Measurements from ENCODE around the gene SPAG4. TPM values are rescaled to one million over a fixed set of nuclear protein-coding genes. Genes with fewer than 3 reads are reported as not detected.

The SPAG4 gene
- total RNA-seq, 1 experiment from 2014 or later: 0.67 TPM

DNA sequence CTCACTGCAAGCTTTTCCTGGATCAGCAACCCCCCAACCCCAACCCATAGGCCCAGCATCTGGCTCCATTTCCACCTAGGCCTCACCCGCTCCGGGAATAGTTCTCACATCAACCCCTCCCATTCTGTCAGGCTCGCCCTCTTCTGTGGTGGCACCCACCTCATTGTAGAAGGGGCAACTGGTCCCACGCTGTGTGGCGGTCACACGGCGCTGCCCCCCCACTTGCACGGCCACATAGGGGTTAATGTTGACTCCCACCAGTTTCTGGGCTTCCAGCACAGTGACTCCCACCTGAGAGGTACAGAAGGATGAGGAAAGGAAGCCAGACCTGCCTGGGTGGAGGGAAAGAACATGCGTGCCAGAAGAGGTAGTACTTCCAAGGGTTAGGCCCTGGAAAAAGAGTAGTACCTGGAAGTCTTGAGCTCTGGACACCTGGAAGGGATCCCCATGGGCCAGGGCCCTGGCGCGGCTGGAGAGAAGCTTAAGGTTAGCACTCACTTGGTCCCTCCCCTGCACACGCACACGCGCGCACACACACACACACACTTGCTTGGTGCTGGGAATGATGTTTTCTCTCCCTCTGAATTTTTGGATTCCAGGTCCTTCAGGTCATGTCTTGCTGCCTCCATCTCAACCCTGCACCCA is 12.7 kb upstream of the SPAG4 start:
- BruUV-seq (replicated peaks): no TSS peak
- no peaks in the 10 kb centered on the region for H3K36me3 ChIP-seq (ENCODE audit: insufficient read depth, low read length, poor library complexity, severe bottlenecking)
- DNase-seq (ENCODE audit: low spot score): no peak
- peaks cover 3% of the 10 kb centered on the region for H3K27me3 ChIP-seq (replicated peaks; ENCODE audit: insufficient read depth, low read depth, low read length, poor library complexity)
- intact Hi-C loops (cut with micrococcal nuclease; ENCODE audit: unreplicated experiment): no loop called here
- TF ChIP-seq, protein P1, sequence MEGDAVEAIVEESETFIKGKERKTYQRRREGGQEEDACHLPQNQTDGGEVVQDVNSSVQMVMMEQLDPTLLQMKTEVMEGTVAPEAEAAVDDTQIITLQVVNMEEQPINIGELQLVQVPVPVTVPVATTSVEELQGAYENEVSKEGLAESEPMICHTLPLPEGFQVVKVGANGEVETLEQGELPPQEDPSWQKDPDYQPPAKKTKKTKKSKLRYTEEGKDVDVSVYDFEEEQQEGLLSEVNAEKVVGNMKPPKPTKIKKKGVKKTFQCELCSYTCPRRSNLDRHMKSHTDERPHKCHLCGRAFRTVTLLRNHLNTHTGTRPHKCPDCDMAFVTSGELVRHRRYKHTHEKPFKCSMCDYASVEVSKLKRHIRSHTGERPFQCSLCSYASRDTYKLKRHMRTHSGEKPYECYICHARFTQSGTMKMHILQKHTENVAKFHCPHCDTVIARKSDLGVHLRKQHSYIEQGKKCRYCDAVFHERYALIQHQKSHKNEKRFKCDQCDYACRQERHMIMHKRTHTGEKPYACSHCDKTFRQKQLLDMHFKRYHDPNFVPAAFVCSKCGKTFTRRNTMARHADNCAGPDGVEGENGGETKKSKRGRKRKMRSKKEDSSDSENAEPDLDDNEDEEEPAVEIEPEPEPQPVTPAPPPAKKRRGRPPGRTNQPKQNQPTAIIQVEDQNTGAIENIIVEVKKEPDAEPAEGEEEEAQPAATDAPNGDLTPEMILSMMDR (conservative IDR thresholded peaks at IDR 0.05; ENCODE audit: low read depth, low read length): no peak
- no peak for TF ChIP-seq EZH2 (IDR thresholded peaks at IDR 0.05; ENCODE audit: borderline replicate concordance, low read depth, low read length, poor library complexity, severe bottlenecking)
- CTCF ChIA-PET: no interaction called here
- no peak overlapping the region for H3K4me3 ChIP-seq (ENCODE audit: low read depth, low read length, poor library complexity, severe bottlenecking)
- no peak overlapping the region for H3K27ac ChIP-seq (ENCODE audit: low read depth, low read length, poor library complexity, severe bottlenecking)
- H3K4me1 ChIP-seq (ENCODE audit: insufficient read depth, low read length, poor library complexity, severe bottlenecking): peaks cover 11% of the 10 kb centered on the region
- H3K9me3 ChIP-seq (ENCODE audit: low read depth, low read length, poor library complexity, severe bottlenecking): no peaks in the 10 kb centered on the region
- POLR2A ChIA-PET (ENCODE audit: low non-redundant PET): no interaction called here

DNA sequence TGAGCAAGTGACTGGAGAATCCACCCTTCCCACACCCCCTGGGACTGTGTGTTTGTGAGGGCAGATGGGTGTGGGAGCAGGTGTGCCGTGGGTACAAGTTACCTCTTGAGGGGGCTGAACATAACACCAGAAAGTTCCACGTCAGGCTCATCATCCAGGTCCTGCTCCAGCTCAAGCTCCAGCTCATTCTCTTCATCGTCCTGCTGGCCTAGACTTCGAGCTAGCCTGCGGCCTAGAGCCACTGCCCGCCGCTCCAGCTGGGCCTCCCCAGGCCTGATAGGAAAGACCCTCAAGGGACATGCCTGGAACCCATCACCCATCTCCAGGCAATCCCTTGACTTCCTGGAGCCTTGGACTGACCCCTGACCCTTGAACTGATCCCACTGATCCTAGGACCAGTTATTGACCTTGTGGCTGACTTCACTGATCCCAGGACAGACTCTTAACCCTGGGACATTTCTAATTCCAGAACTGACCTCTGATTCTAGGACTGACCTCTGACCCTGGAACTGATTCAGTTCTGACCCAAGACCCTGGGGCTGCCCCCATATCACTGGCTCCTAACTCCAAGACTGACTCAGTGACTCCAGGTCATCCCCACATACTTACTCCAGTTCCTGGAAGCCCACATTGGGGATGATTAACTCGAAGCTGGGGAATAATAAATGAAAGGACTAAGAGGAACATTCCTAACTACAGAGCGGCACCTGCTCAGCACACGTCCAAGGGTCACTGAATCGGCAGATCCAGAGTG is 11.8 kb upstream of the SPAG4 start:
- TF ChIP-seq EZH2 (IDR thresholded peaks at IDR 0.05; ENCODE audit: borderline replicate concordance, low read depth, low read length, poor library complexity, severe bottlenecking): no peak
- TF ChIP-seq, protein P1 (conservative IDR thresholded peaks at IDR 0.05; ENCODE audit: low read depth, low read length): no peak
- BruUV-seq (replicated peaks): no TSS peak
- H3K36me3 ChIP-seq (ENCODE audit: insufficient read depth, low read length, poor library complexity, severe bottlenecking): no peaks in the 10 kb centered on the region
- intact Hi-C loops (cut with micrococcal nuclease; ENCODE audit: unreplicated experiment): no loop called here
- H3K4me1 ChIP-seq (ENCODE audit: insufficient read depth, low read length, poor library complexity, severe bottlenecking): peaks cover 11% of the 10 kb centered on the region
- POLR2A ChIA-PET (ENCODE audit: low non-redundant PET): no interaction called here
- no peak for DNase-seq (ENCODE audit: low spot score)
- no peak overlapping the region for H3K4me3 ChIP-seq (ENCODE audit: low read depth, low read length, poor library complexity, severe bottlenecking)
- CTCF ChIA-PET: no interaction called here
- H3K27me3 ChIP-seq (replicated peaks; ENCODE audit: insufficient read depth, low read depth, low read length, poor library complexity): peaks cover 3% of the 10 kb centered on the region
- H3K27ac ChIP-seq (ENCODE audit: low read depth, low read length, poor library complexity, severe bottlenecking): no peak overlapping the region
- H3K9me3 ChIP-seq (ENCODE audit: low read depth, low read length, poor library complexity, severe bottlenecking): no peaks in the 10 kb centered on the region

DNA sequence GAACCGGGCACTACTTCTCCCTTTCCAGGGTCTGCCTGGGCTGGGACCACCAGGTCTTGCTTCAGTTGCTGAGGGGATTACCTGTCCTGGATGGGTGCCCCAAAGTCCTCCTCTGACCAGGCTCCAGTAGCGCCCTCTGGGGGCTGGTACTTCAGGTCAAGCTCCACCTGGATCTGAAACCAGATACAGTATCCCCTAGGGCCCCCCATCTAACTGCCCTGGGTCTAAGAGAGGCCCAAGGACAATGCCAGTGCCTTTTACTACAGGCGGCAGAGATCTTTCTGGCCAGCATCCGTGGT is 11.2 kb upstream of the SPAG4 start:
- intact Hi-C loops (cut with micrococcal nuclease; ENCODE audit: unreplicated experiment): no loop called here
- H3K36me3 ChIP-seq (ENCODE audit: insufficient read depth, low read length, poor library complexity, severe bottlenecking): no peaks in the 10 kb centered on the region
- TF ChIP-seq, protein P1 (conservative IDR thresholded peaks at IDR 0.05; ENCODE audit: low read depth, low read length): peak; percentile 53
- no peak for TF ChIP-seq EZH2 (IDR thresholded peaks at IDR 0.05; ENCODE audit: borderline replicate concordance, low read depth, low read length, poor library complexity, severe bottlenecking)
- peaks cover 3% of the 10 kb centered on the region for H3K27me3 ChIP-seq (replicated peaks; ENCODE audit: insufficient read depth, low read depth, low read length, poor library complexity)
- H3K27ac ChIP-seq (ENCODE audit: low read depth, low read length, poor library complexity, severe bottlenecking): no peak overlapping the region
- no TSS peak for BruUV-seq (replicated peaks)
- peaks cover 11% of the 10 kb centered on the region for H3K4me1 ChIP-seq (ENCODE audit: insufficient read depth, low read length, poor library complexity, severe bottlenecking)
- no peaks in the 10 kb centered on the region for H3K9me3 ChIP-seq (ENCODE audit: low read depth, low read length, poor library complexity, severe bottlenecking)
- no peak for DNase-seq (ENCODE audit: low spot score)
- ChIA-PET CTCF (no interaction called here), POLR2A (ENCODE audit: low non-redundant PET) (interaction anchor here (0.6 kb wide), 1 partner anchor 9 kb away, joined by 8 read pairs; no protein-coding TSS in a partner anchor)
- no peak overlapping the region for H3K4me3 ChIP-seq (ENCODE audit: low read depth, low read length, poor library complexity, severe bottlenecking)
